Measurements from ENCODE around the gene OAF.
"Not testable (repeated sequence)": the region's sequence is repeated elsewhere in the genome, so short reads cannot be mapped to it uniquely, and the experiment has no call there.

OAF gene

GRCh38 chr11:120245434-120245833, 34.6 kb downstream of the OAF start:
- DNase-seq, result no peak

- no peak for DNase-seq
Observed at GRCh38 chr11:120248551-120249278, 37.9 kb downstream of the OAF start.

DNA sequence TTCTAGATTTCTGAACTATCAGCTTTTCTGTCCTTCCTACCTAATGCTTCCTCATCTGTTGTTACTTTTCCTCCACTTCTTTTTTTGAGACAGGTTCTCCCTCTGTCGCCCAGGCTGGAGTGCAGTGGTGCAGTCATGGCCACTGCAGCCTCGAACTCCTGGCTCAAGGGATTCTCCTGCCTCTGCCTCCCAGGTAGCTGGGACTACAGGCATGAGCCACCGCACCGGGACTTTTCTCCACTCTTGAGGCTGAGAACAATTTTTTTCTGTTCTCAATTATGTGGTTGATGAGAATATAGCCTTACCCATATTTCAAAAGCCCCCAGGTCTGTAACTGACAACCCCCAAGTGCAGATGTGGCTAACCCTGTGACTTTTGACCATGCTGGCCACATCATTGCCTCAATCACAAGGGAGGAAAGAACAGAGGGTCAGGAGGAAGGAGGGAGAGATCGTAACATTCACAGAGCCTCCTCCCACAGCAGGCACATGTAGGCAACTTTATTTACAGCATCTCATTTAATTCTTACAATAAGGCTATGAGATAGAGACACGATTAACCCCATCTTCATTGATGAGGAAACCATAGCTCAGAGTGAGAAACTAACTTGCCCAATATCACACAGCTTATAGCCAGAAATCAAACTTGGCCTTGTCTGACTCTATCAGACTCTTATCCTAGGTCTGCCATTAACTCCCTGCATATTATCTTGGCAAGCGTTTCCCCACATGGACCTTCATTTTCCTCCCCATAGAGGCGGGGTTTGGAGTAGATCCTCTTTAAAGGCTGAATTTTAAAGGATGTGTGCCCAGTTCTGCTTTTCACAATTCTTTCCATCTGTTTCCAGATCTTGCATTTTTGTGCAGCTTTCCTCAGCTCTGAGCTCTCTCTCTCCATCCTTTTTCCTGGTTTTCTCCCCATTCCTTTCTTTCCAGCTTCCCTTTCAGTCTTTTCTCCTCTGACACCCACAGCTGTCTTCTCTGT, 38.7 kb downstream of the OAF start:
- DNase-seq, result no peak

- DNase-seq, result not testable (repeated sequence)
Observed at GRCh38 chr11:120253377-120253776, 42.5 kb downstream of the OAF start.

GRCh38 chr11:120254788-120255518, 44.1 kb downstream of the OAF start:
- DNase-seq, result no peak

- DNase-seq, result no peak
Observed at GRCh38 chr11:120255519-120255866, 44.7 kb downstream of the OAF start.

DNA sequence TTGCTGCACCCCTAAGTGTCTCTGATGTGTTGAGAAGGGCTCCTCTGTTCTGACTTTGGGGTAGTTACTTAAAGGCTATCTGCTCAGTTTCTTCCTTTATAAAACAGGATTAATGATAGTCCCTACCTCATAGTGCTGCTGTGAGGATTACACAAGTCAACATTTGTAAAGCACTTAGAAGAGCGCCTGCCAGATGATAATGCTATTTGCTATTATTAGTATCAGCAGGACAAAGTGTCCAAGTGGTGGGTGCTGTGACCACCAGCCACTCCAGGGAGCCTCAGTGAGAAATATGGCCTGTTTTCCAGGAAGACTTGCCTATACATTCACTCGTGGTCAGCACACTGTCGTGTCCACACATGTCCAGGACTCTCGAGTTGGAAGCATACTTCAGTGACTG, 45.3 kb downstream of the OAF start:
- DNase-seq, result no peak

- DNase-seq, result no peak
Observed at GRCh38 chr11:120256779-120257178, 45.9 kb downstream of the OAF start.

DNA sequence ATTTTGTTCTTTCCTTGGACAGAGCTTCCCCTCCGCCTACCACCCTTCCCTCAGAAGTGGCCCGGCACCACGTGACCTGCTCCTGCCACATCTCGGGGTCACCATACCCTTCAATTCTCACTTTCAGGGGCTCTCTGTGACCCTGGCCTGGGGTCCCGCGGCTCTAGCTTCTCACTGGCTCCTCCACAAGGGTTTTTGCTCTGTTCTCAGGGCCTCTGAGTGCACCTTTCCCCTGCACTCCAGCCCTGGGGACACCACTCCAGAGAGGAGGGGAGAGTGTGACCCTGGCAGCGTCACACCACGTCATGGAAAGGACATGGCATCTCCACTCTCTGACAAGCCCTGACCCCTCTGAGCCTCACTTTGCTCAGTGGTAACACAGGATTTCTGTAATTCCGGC, 46.5 kb downstream of the OAF start:
- DNase-seq, result no peak

- no peak for DNase-seq
Observed at GRCh38 chr11:120258661-120259060, 47.8 kb downstream of the OAF start.

GRCh38 chr11:120259241-120259640, 48.4 kb downstream of the OAF start:
- DNase-seq, result no peak

- no peak for DNase-seq
Observed at GRCh38 chr11:120259988-120260565, 49.2 kb downstream of the OAF start.

DNA sequence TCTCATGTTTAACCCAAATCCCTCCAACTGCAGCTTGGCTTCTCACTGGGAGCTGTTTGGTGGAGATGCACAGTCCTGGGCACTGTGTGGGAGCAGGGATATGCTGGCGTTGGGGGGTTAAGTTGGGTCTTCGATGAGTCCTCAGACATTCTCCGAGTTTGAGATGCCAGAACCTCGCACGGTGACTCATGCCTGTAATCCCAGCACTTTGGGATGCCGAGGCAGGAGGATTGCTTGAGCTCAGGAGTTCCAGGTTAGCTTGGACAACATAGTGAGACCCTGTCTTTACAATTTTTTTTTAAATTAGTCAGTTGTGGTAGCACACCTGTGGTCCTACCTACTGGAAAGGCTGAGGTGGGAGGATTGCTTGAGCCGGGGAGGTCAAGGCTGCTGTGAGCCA, 49.8 kb downstream of the OAF start:
- DNase-seq, result no peak

DNA sequence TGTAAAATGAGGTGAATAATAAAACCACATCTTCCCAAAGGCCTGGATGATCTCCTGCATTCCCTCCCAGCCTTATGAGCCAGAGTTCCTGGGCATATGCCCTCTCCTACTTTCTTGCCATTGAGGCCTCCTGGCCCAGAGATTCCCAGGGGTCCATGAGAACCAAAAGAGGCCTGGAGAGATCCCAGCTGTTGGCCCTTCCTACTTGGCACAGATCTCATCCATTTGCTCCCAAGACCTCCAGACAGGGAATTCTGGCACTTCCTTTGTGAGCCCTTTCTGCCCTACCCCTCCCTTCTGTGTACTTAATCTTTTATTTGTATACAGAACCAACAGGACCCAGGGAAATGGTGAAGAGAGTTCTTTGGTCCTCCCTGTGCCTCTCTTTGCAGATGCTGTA, 50.5 kb downstream of the OAF start:
- no peak for DNase-seq

GRCh38 chr11:120261931-120262330, 51.1 kb downstream of the OAF start:
- DNase-seq, result no peak

- DNase-seq, result no peak
Observed at GRCh38 chr11:120267319-120267718, 56.5 kb downstream of the OAF start.

- no peak for DNase-seq
Observed at GRCh38 chr11:120268686-120269085, 57.9 kb downstream of the OAF start.

- DNase-seq, result no peak
Observed at GRCh38 chr11:120270386-120270785, 59.6 kb downstream of the OAF start.

DNA sequence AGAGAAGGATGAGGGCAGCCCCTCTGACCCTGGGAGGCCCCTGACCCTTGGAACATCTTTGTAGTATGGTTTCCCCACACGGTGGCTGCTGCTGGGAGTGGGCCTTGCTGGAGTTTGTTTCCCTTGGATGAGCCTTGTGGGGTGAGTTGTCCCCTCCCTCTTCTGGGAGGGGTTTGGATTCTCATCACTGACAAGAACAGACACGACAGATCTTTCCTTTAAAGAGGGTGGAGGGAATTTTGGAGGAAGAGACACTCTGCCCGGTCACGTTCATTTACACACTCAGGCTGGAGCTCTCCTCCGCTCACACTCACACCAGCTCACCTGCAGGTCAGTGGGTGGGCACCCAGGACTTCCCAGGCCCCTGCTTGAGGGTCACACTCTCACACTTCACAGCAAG, 60.8 kb downstream of the OAF start:
- DNase-seq, result no peak

GRCh38 chr11:120272303-120272702, 61.5 kb downstream of the OAF start:
- no peak for DNase-seq

DNA sequence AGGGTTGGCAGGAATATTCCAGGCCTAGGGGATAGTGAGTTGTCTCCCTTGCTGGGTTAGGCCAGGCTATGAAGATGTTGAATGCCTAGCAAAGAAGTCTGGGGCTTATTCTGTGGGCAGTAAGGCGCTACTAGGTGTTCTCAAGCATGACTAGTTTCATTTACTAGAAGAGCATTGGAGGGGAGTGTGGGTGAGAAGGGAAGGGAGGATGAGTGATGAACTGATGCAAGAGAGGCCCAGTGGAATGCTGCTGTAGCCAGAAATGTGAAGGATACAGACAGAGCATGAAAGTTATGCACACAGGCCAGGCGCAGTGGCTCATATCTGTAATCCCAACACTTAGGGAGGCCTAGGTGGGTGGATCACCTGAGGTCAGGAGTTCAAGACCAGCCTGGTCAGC, 62.6 kb downstream of the OAF start:
- DNase-seq, result no peak

DNA sequence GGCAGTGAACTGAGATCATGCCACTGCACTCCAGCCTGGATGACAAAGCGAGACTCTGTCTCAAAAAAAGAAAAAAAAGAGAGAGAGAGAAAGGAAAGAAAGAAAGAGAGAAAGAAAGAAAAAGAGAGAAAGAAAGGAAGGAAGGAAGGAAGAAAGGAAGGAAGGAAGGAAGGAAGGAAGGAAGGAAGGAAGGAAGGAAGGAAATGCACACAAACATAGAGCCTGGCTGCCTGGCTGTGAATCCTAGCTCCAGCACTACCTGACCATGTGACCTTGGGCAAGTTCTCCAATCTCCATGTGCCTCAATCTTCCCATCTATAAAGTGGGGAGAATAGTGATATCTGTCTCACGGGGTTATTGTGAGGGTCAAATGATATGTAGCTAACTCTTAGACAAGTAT, 63.1 kb downstream of the OAF start:
- DNase-seq, result not testable (repeated sequence)

- no peak for DNase-seq
Observed at GRCh38 chr11:120279502-120279901, 68.7 kb downstream of the OAF start.

All from hematopoietic multipotent progenitor cell treated with erythropoietin and hydrocortisone succinate and interleukin-3 and kit ligand, for 8 days (in vitro differentiated cells).